ENCODE results near the gene HID1.
"Not testable (repeated sequence)": the region's sequence is repeated elsewhere in the genome, so short reads cannot be mapped to it uniquely, and the experiment has no call there.

Gene HID1

GRCh38 chr17:74998783-74999182 is 26.2 kb upstream of the HID1 start:
- DNase-seq (ENCODE audit: low read depth in 2 of 2), result no peak

- no peak for DNase-seq (ENCODE audit: low read depth in 2 of 2)
These were observed 23.3 kb upstream of the HID1 start for GRCh38 chr17:74995847-74996246.

- DNase-seq (ENCODE audit: low read depth in 2 of 2), result no peak
These were observed 21.9 kb upstream of the HID1 start for GRCh38 chr17:74994440-74994839.

- no peak for DNase-seq (ENCODE audit: low read depth in 2 of 2)
These were observed 19.7 kb upstream of the HID1 start for GRCh38 chr17:74992223-74992622.

GRCh38 chr17:74990581-74991105 is 18.1 kb upstream of the HID1 start:
- DNase-seq (ENCODE audit: low read depth in 2 of 2), result no peak

- DNase-seq (ENCODE audit: low read depth in 2 of 2), result no peak
These were observed 15.6 kb upstream of the HID1 start for GRCh38 chr17:74987909-74988711.

- DNase-seq (ENCODE audit: low read depth in 2 of 2), result peak; percentile 81 to 82
These were observed 14.9 kb upstream of the HID1 start, which contains the start of gene CDR2L for GRCh38 chr17:74987418-74987908. Gene CDR2L (plus strand): TSS chr17:74987632. CDS start chr17:74988044, 412 bp downstream.

- DNase-seq (ENCODE audit: low read depth in 2 of 2), result no peak
These were observed 13.6 kb upstream of the HID1 start for GRCh38 chr17:74986206-74986576.

- DNase-seq (ENCODE audit: low read depth in 2 of 2), result not testable (repeated sequence)
These were observed 10.2 kb upstream of the HID1 start for GRCh38 chr17:74982663-74983313.

- peak; percentile 51 to 53 for DNase-seq (ENCODE audit: low read depth in 2 of 2)
These were observed 9.6 kb upstream of the HID1 start for GRCh38 chr17:74981979-74982662.

- DNase-seq (ENCODE audit: low read depth in 2 of 2), result no peak
These were observed 8.9 kb upstream of the HID1 start for GRCh38 chr17:74981318-74981978.

- DNase-seq (ENCODE audit: low read depth in 2 of 2), result no peak
These were observed 7.0 kb upstream of the HID1 start for GRCh38 chr17:74979408-74980146.

GRCh38 chr17:74978240-74978639 is 5.7 kb upstream of the HID1 start:
- DNase-seq (ENCODE audit: low read depth in 2 of 2), result no peak

- DNase-seq (ENCODE audit: low read depth in 2 of 2), result no peak
These were observed 5.2 kb upstream of the HID1 start for GRCh38 chr17:74977802-74978201.

- no peak for DNase-seq (ENCODE audit: low read depth in 2 of 2)
These were observed 3.4 kb upstream of the HID1 start for GRCh38 chr17:74975943-74976342.

- DNase-seq (ENCODE audit: low read depth in 2 of 2), result no peak
These were observed 392 bp upstream of the HID1 start for GRCh38 chr17:74972973-74973328.

GRCh38 chr17:74971842-74972106 is 785 bp downstream of the HID1 start:
- no peak for DNase-seq (ENCODE audit: low read depth in 2 of 2)

GRCh38 chr17:74971069-74971841 is 1.3 kb downstream of the HID1 start:
- DNase-seq (ENCODE audit: low read depth in 2 of 2), result no peak

GRCh38 chr17:74970395-74970794 is 2.2 kb downstream of the HID1 start:
- no peak for DNase-seq (ENCODE audit: low read depth in 2 of 2)

GRCh38 chr17:74969501-74969900 is 3.1 kb downstream of the HID1 start:
- not testable (repeated sequence) for DNase-seq (ENCODE audit: low read depth in 2 of 2)

GRCh38 chr17:74968361-74968780 is 4.2 kb downstream of the HID1 start:
- no peak for DNase-seq (ENCODE audit: low read depth in 2 of 2)
